Sigmoid colon (tissue), 7 donors: ENCODE results near the gene GPD2. TPM values are rescaled to one million over a fixed set of nuclear protein-coding genes. Genes with fewer than 3 reads are reported as not detected.

Source experiments
- DNase-seq: peaks from one replicate; pipeline ENCODE4 v3.0.0-alpha.2; 2019
- H3K27ac ChIP-seq, 4 donors: fragments of 200-600 bp; sonication (generic); one replicate each; pipeline ENCODE4 v1.5.1; 2016 to 2019; ENCODE audit warnings: mild to moderate bottlenecking in 1 of 4
- H3K27me3 ChIP-seq, 3 donors: fragments of 200-600 bp; sonication (generic); one replicate each; pipeline ENCODE4 v1.5.1; 2019; ENCODE audit warnings: mild to moderate bottlenecking in 1 of 3
- H3K36me3 ChIP-seq, 4 donors: fragments of 200-600 bp; sonication (generic); one replicate each; pipeline ENCODE4 v1.5.1; 2016 to 2019
- H3K4me1 ChIP-seq, 4 donors: fragments of 200-600 bp; sonication (generic); one replicate each; pipeline ENCODE4 v1.5.1; 2017 to 2019
- H3K4me3 ChIP-seq, 4 donors: fragments of 200-600 bp; sonication (generic); one replicate each; pipeline ENCODE4 v1.5.1; 2017 to 2019; ENCODE audit warnings: mild to moderate bottlenecking in 2 of 4, moderate library complexity in 1 of 4
- H3K9me3 ChIP-seq, 4 donors: fragments of 200-600 bp in 3 of 4; sonication (generic) in 3 of 4; one replicate each; pipeline versions ENCODE4 v1.5.1 to v1.6.1; 2013 to 2019
- CTCF ChIP-seq, 4 experiments: fragments of 450-650 bp in 3 of 4; fragments of 200-600 bp in 1 of 4; IDR thresholded peaks; one replicate each; pipeline ENCODE4 v1.5.1; 2016 to 2019; ENCODE audit warnings: antibody characterized with exemption in 4 of 4, mild to moderate bottlenecking in 3 of 4, moderate library complexity in 2 of 4
- EP300 ChIP-seq, 4 donors: sonication (generic); formaldehyde crosslinking; IDR thresholded peaks; one replicate each; pipeline ENCODE4 v1.6.1; 2017; ENCODE audit warnings: antibody characterized with exemption in 4 of 4
- POLR2A ChIP-seq, 2 donors: fragments of 450-650 bp; IDR thresholded peaks; one replicate each; pipeline ENCODE4 v1.6.1; 2016; ENCODE audit warnings: antibody characterized with exemption in 2 of 2, mild to moderate bottlenecking in 2 of 2, moderate library complexity in 2 of 2
- POLR2AphosphoS5 ChIP-seq, 4 donors: sonication (generic); formaldehyde crosslinking; IDR thresholded peaks; one replicate each; pipeline ENCODE4 v1.6.1; 2017; ENCODE audit warnings: antibody characterized with exemption in 4 of 4
- WGBS, 2 donors: extraction: QIAGEN DNeasy Blood & Tissue Kit; methylation state at CpG; one replicate each; pipeline ENCODE4 v1.1.7; 2013; 5-methylcytosine and 5-hydroxymethylcytosine counted together
- intact Hi-C: fragments of 100-400 bp; cut with DNase I; formaldehyde crosslinking; loops from one replicate; pipeline ENCODE4 v1.15.1; 2023
- polyA plus RNA-seq, 3 donors: library from polyadenylated mRNA; stranded (reverse); fragments of 200-250 nt; gene quantifications; one replicate each; pipeline ENCODE4 v1.2.3, GENCODE V29; 2013
- total RNA-seq, 4 donors: library from RNA; depleted of rRNA; stranded (reverse); fragments of >200 nt; gene quantifications; one replicate each; pipeline ENCODE4 v1.1.0, GENCODE V29; 2016
- donor health status: healthy with polysubstance abuse.
- donor health status: Bipolar disorder and iron deficiency.
- donor health status: healthy.

Gene GPD2
- total and polyA plus RNA-seq, 7 donors = 13.2 to 44.6 (median 16.3) TPM

DNA sequence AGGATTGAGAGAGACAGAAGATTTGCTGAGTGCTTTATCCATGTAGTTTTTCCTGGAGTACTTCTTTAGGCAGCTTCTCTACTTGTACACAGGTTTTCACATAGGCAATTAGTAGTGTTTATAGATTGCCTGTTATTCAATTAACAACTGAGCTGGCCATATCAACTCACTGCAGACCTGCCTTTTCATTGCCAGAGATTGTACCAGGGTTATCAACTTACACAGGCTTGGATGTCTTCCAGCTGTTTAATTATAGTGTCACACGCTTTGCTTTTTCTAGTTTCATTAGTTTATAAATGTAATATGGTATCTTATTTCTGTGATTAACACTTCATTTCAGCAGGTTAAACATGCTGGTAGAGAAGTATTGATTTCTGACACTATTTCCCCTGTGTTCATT, 125.9 kb downstream of the GPD2 start:
- intact Hi-C loops = no loop called here
- peaks cover 0 to 14% (median 4%) of the 10 kb centered on the region in 4 donors for H3K36me3 ChIP-seq
- H3K4me1 ChIP-seq = no peaks in the 10 kb centered on the region
- DNase-seq = no peak
- no peaks in the 10 kb centered on the region for H3K9me3 ChIP-seq
- 13 to 63% methylated on average over 1 of the region's 1 CpG for WGBS, 2 donors
- no peak overlapping the region for H3K27ac ChIP-seq
- no peaks in the 10 kb centered on the region for H3K27me3 ChIP-seq
- no peak overlapping the region for H3K4me3 ChIP-seq
- TF ChIP-seq POLR2AphosphoS5 (IDR thresholded peaks at IDR 0.05) = no peak
- no peak for TF ChIP-seq EP300 (IDR thresholded peaks at IDR 0.05)
- TF ChIP-seq POLR2A (IDR thresholded peaks at IDR 0.05) = no peak
- TF ChIP-seq CTCF (IDR thresholded peaks at IDR 0.05) = no peak

GRCh38 chr2:156563994-156564753, 128.0 kb downstream of the GPD2 start:
- Histone ChIP-seq H3K36me3 (peaks cover 0 to 2% (median 0%) of the 10 kb centered on the region in 4 donors), H3K4me1 (no peaks in the 10 kb centered on the region), H3K27me3 (no peaks in the 10 kb centered on the region), H3K27ac (no peak overlapping the region), H3K4me3 (no peak overlapping the region), H3K9me3 (no peaks in the 10 kb centered on the region)
- no peak for DNase-seq
- TF ChIP-seq POLR2A (IDR thresholded peaks at IDR 0.05) (no peak), POLR2AphosphoS5 (IDR thresholded peaks at IDR 0.05) (no peak), CTCF (IDR thresholded peaks at IDR 0.05) (no peak), EP300 (IDR thresholded peaks at IDR 0.05) (no peak)
- 93 to 94% methylated on average over 4 of the region's 4 CpGs for WGBS, 2 donors
- intact Hi-C loops = no loop called here

DNA sequence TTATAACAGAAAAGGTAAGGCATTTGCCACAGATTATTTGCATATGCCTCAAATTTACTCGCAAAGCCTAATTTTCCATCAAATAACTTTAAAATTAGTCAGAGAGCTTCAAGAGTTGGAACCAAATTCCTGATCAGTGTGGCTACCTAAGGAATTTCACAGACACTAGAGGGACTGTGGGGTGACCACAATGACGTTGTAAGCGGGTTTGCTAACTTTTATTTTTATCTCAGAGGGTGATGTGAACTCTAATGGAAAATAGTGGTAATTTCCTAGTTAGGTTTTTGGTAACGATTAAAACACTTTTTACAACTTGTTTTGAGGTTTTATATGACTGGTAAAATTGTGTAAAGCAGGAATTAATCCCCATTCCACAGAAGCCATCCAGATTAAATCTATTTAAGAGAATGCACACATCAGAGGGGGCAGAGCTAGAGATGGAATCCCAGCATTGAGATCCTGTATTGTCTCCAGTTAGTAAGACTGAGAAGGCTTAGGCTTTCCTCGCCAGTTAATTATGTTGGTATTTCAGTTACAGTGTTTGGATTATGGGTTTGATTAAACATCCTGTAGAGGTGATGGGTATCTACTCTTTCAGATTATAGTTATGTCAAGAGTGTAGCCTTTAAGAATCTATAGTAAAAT, 129.0 kb downstream of the GPD2 start:
- Histone ChIP-seq H3K36me3 (peaks cover 0 to 12% (median 3%) of the 10 kb centered on the region in 4 donors), H3K27ac (no peak overlapping the region), H3K9me3 (no peaks in the 10 kb centered on the region), H3K4me1 (no peaks in the 10 kb centered on the region), H3K27me3 (no peaks in the 10 kb centered on the region), H3K4me3 (no peak overlapping the region)
- WGBS, 2 donors = 88 to 90% methylated on average over 5 of the region's 5 CpGs
- intact Hi-C loops = no loop called here
- TF ChIP-seq EP300 (IDR thresholded peaks at IDR 0.05) (no peak), CTCF (IDR thresholded peaks at IDR 0.05) (no peak), POLR2A (IDR thresholded peaks at IDR 0.05) (no peak), POLR2AphosphoS5 (IDR thresholded peaks at IDR 0.05) (no peak)
- no peak for DNase-seq

DNA sequence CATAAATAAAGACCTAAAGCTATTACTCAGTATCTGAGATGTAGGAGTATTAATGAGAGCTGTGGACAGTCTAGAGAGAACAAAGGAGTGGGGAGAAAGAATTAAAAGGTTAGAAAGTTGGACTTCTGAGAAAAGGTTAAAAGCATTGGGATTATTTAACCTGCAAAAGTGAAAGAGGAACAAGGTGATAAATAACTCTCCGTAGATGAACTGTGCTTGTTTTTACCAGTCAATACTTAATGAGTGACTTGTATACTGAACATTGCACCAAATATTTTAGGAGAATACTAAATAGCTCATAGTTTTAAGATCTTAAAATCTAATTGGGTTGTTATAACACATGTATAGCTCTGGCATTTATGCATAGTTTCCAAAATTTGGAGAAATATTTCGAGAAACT, 137.5 kb downstream of the GPD2 start:
- H3K4me3 ChIP-seq = no peak overlapping the region
- WGBS, 2 donors = 69 to 91% methylated on average over 2 of the region's 2 CpGs
- no peaks in the 10 kb centered on the region for H3K9me3 ChIP-seq
- intact Hi-C loops = no loop called here
- H3K4me1 ChIP-seq = no peaks in the 10 kb centered on the region
- DNase-seq = no peak
- H3K27me3 ChIP-seq = no peaks in the 10 kb centered on the region
- TF ChIP-seq CTCF (IDR thresholded peaks at IDR 0.05) (no peak), POLR2A (IDR thresholded peaks at IDR 0.05) (no peak), POLR2AphosphoS5 (IDR thresholded peaks at IDR 0.05) (no peak), EP300 (IDR thresholded peaks at IDR 0.05) (no peak)
- no peak overlapping the region for H3K27ac ChIP-seq
- H3K36me3 ChIP-seq = peaks cover 0 to 24% (median 3%) of the 10 kb centered on the region in 4 donors
